IMR-90 (cell line): Measurements from ENCODE around the gene WNT8B. TPM values are rescaled to one million over a fixed set of nuclear protein-coding genes. Genes with fewer than 3 reads are reported as not detected.

ENCODE experiments used
- ATAC-seq: fragments of 200-7000 bp; cut with Tn5 transposase; 2 replicates; pipeline ENCODE4 v1.9.1; 2020; ENCODE audit warnings: low read depth, mild to moderate bottlenecking, moderate library complexity
- BruUV-seq: library from RNA; stranded (reverse); fragments of 400-500 nt; replicated peaks from 2 replicates; lab custom pipeline; 2021; lab: Mats Ljungman, UMichigan
- CTCF ChIA-PET: fragments of 300-600 bp; formaldehyde crosslinking; extraction: SDS; loops from one replicate; lab custom pipeline; 2021; ENCODE audit warnings: antibody characterized with exemption; lab: Yijun Ruan, JAX
- POLR2A ChIA-PET: fragments of 300-600 bp; sonication (Branson Sonifier 250); formaldehyde crosslinking; loops from one replicate; lab custom pipeline; 2022; ENCODE audit warnings: antibody characterized with exemption; ENCODE audit not compliant: unreplicated experiment; lab: Charles Lee
- DNase-seq: peaks from one replicate; pipeline ENCODE4 v3.0.0; 2013
- H2AFZ ChIP-seq: replicated peaks from 2 replicates; pipeline ENCODE3; 2013; ENCODE audit warnings: low read length, mild to moderate bottlenecking; ENCODE audit not compliant: poor library complexity
- H2AK5ac ChIP-seq: 2 replicates; pipeline ENCODE4 v1.6.1; 2013; ENCODE audit warnings: low read depth, low read length, inconsistent platforms
- H2AK9ac ChIP-seq: replicated peaks from 2 replicates; pipeline ENCODE3; 2013; ENCODE audit warnings: mild to moderate bottlenecking, low read depth, low read length, moderate library complexity; ENCODE audit not compliant: poor library complexity
- H2BK120ac ChIP-seq: 2 replicates; pipeline ENCODE4 v1.6.1; 2013; ENCODE audit warnings: low read depth, low read length, inconsistent platforms
- H2BK15ac ChIP-seq: 3 replicates; pipeline ENCODE4 v1.6.1; 2013; ENCODE audit warnings: low read depth, low read length, inconsistent platforms
- H2BK20ac ChIP-seq: 2 replicates; pipeline ENCODE4 v1.6.1; 2013; ENCODE audit warnings: low read depth, mild to moderate bottlenecking, inconsistent platforms, low read length, moderate library complexity
- H2BK5ac ChIP-seq: 2 replicates; pipeline ENCODE4 v1.6.1; 2013; ENCODE audit warnings: mild to moderate bottlenecking, low read depth, low read length, inconsistent platforms; ENCODE audit not compliant: poor library complexity, severe bottlenecking
- H3K14ac ChIP-seq: replicated peaks from 2 replicates; pipeline ENCODE4 v1.6.1; 2013; ENCODE audit warnings: low read depth, low read length, inconsistent platforms
- H3K18ac ChIP-seq: 2 replicates; pipeline ENCODE4 v1.6.1; 2013; ENCODE audit warnings: low read depth, low read length, control low read depth
- H3K23ac ChIP-seq: 2 replicates; pipeline ENCODE4 v1.6.1; 2013; ENCODE audit warnings: low read depth, low read length, inconsistent platforms
- H3K27ac ChIP-seq: 2 replicates; pipeline ENCODE4 v1.5.1; 2013; ENCODE audit warnings: mild to moderate bottlenecking, control low read depth, low read length; ENCODE audit not compliant: insufficient read depth
- H3K27me3 ChIP-seq: 2 replicates; pipeline ENCODE4 v1.6.1; 2013; ENCODE audit warnings: low read length; ENCODE audit not compliant: control insufficient read depth, insufficient read depth
- H3K36me3 ChIP-seq: 2 replicates; pipeline ENCODE4 v1.6.1; 2013; ENCODE audit warnings: low read length, mixed read lengths; ENCODE audit not compliant: control insufficient read depth, insufficient read depth
- H3K4ac ChIP-seq: 2 replicates; pipeline ENCODE4 v1.6.1; 2013; ENCODE audit warnings: low read depth, low read length, inconsistent platforms
- H3K4me1 ChIP-seq: 2 replicates; pipeline ENCODE4 v1.6.1; 2013; ENCODE audit warnings: low read length, mixed read lengths; ENCODE audit not compliant: control insufficient read depth, insufficient read depth
- H3K4me2 ChIP-seq: 2 replicates; pipeline ENCODE4 v1.6.1; 2013; ENCODE audit warnings: low read depth, mild to moderate bottlenecking, control low read depth, low read length, moderate library complexity
- H3K4me3 ChIP-seq: 2 replicates; pipeline ENCODE4 v1.5.1; 2013; ENCODE audit warnings: low read depth, mild to moderate bottlenecking, control low read depth, low read length, moderate library complexity; ENCODE audit not compliant: insufficient read depth
- H3K56ac ChIP-seq: 2 replicates; pipeline ENCODE4 v1.6.1; 2013; ENCODE audit warnings: low read length, inconsistent platforms; ENCODE audit not compliant: insufficient read depth; ENCODE audit errors: extremely low read depth
- H3K79me1 ChIP-seq, 2 experiments: 2 replicates each; pipeline ENCODE4 v1.6.1; 2013; ENCODE audit warnings: low read length in 2 of 2, inconsistent platforms in 1 of 2, low read depth in 1 of 2
- H3K9ac ChIP-seq: 2 replicates; pipeline ENCODE4 v1.6.1; 2013; ENCODE audit warnings: low read depth, low read length, control low read depth
- H3K9me1 ChIP-seq: 2 replicates; pipeline ENCODE4 v1.6.1; 2013; ENCODE audit warnings: low read length, inconsistent platforms; ENCODE audit not compliant: insufficient read depth
- H3K9me3 ChIP-seq: 2 replicates; pipeline ENCODE4 v1.6.1; 2013; ENCODE audit warnings: low read length; ENCODE audit not compliant: control insufficient read depth, insufficient read depth
- H4K20me1 ChIP-seq: 2 replicates; pipeline ENCODE4 v1.6.1; 2013; ENCODE audit warnings: low read length, inconsistent platforms; ENCODE audit not compliant: insufficient read depth
- H4K5ac ChIP-seq: 2 replicates; pipeline ENCODE4 v1.6.1; 2013; ENCODE audit warnings: mild to moderate bottlenecking, low read depth, low read length, control low read depth
- H4K8ac ChIP-seq, 2 experiments: 2 replicates each; pipeline ENCODE4 v1.6.1; 2013; ENCODE audit warnings: low read depth in 2 of 2, low read length in 2 of 2, control low read depth in 1 of 2, inconsistent platforms in 1 of 2
- H4K91ac ChIP-seq: 2 replicates; pipeline ENCODE4 v1.6.1; 2013; ENCODE audit warnings: low read depth, low read length, inconsistent platforms; ENCODE audit not compliant: insufficient read depth
- CTCF ChIP-seq: conservative IDR thresholded peaks from 2 replicates; pipeline ENCODE4 v1.5.1; 2012; ENCODE audit warnings: mild to moderate bottlenecking, low read depth, low read length, improper control_type of control experiment
- RAD21 ChIP-seq: IDR thresholded peaks from 2 replicates; pipeline ENCODE4 v1.6.1; 2012; ENCODE audit warnings: low read length, improper control_type of control experiment
- RFX5 ChIP-seq: IDR thresholded peaks from 2 replicates; pipeline ENCODE4 v1.8.0; 2012; ENCODE audit warnings: low read depth, mild to moderate bottlenecking, low read length, moderate library complexity
- dilution Hi-C: fragments of 300-500 bp; cut with HindIII; formaldehyde crosslinking; loops from one replicate; pipeline ENCODE4 v1.14.3; 2018; ENCODE audit warnings: low sequenced_read_pairs; ENCODE audit not compliant: unreplicated experiment
- in situ Hi-C: fragments of 300-500 bp; cut with MboI; formaldehyde crosslinking; loops from 3 replicates; pipeline ENCODE4 v1.14.3; 2019; ENCODE audit warnings: low sequenced_read_pairs, inconsistent platforms, mixed read lengths
- intact Hi-C: fragments of 100-400 bp; cut with micrococcal nuclease; formaldehyde crosslinking; loops from 2 replicates; pipeline ENCODE4 v1.10.0; 2022
- polyA plus RNA-seq, 3 experiments: library from polyadenylated mRNA; depleted of rRNA; stranded (reverse); fragments of >200 nt; gene quantifications; 2 replicates each; pipeline ENCODE4 v1.2.3, GENCODE V29; 2012; ENCODE audit warnings: low replicate concordance in 1 of 3
- total RNA-seq: library from RNA; depleted of rRNA; stranded (reverse); fragments of >200 nt; gene quantifications from 2 replicates; pipeline ENCODE4 v1.2.3, GENCODE V29; 2012

Gene WNT8B
- total and polyA plus RNA-seq, 2 of the 4 experiments (the other 2 are of a cell fraction), result 0.03 TPM; not detected in 1

GRCh38 chr10:100468978-100469377 lies 6.2 kb downstream of the WNT8B start:
- Histone ChIP-seq H3K9me3 (no peaks in the 10 kb centered on the region), H4K91ac (no peak overlapping the region), H3K4ac (no peak overlapping the region), H3K9me1 (no peaks in the 10 kb centered on the region), H4K8ac (no peak overlapping the region), H3K27me3 (peaks cover 20% of the 10 kb centered on the region), H4K20me1 (no peaks in the 10 kb centered on the region), H3K27ac (no peak overlapping the region), H3K14ac (no peak overlapping the region), H2AK9ac (no peak overlapping the region), H3K23ac (no peak overlapping the region), H3K4me3 (no peak overlapping the region), H4K5ac (no peak overlapping the region), H2BK120ac (no peak overlapping the region), H3K79me1 (no peaks in the 10 kb centered on the region), H3K56ac (no peak overlapping the region), H2AK5ac (no peak overlapping the region), H2BK15ac (no peak overlapping the region), H3K4me2 (no peak overlapping the region), H3K18ac (no peak overlapping the region), H3K36me3 (no peaks in the 10 kb centered on the region), H2BK5ac (no peak overlapping the region), H2BK20ac (no peak overlapping the region), H3K9ac (no peak overlapping the region), H2AFZ (no peak overlapping the region), H3K4me1 (no peaks in the 10 kb centered on the region)
- no peak for ATAC-seq
- ChIA-PET CTCF (interaction anchor here (1.1 kb wide), 1 partner anchor 17 kb away, joined by 3 read pairs; no protein-coding TSS in a partner anchor), POLR2A (no interaction called here)
- no peak for TF ChIP-seq RFX5
- no peak for TF ChIP-seq CTCF
- TF ChIP-seq RAD21, result no peak
- BruUV-seq, result no TSS peak
- no peak for DNase-seq
- dilution Hi-C loops, result no loop called here
- in situ Hi-C loops, result no loop called here
- intact Hi-C loops, result no loop called here
